Effector memory CD8-positive, alpha-beta T cell (primary cell): ENCODE data around the gene KLHL13.
"Not testable (repeated sequence)": the region's sequence is repeated elsewhere in the genome, so short reads cannot be mapped to it uniquely, and the experiment has no call there.

Experiments used
- ATAC-seq: fragments of 150-1000 bp; cut with Tn5 transposase; replicated peaks from 2 replicates; pipeline ENCODE4 v1.10.0; 2021; ENCODE audit warnings: mild to moderate bottlenecking, moderate library complexity
- DNase-seq, 3 experiments: peaks; one replicate each; pipeline ENCODE4 v3.0.0; 2021
- H3K27ac Mint-ChIP-seq, 2 donors: one replicate each; pipeline ENCODE4 v1.8.0; 2022; ENCODE audit warnings: mild to moderate bottlenecking in 2 of 2, mixed read lengths in 2 of 2, moderate library complexity in 2 of 2
- H3K27me3 Mint-ChIP-seq, 2 donors: one replicate each; pipeline ENCODE4 v1.8.0; 2022; ENCODE audit warnings: mixed read lengths in 2 of 2
- H3K36me3 Mint-ChIP-seq: one replicate; pipeline ENCODE4 v1.8.0; 2022; ENCODE audit warnings: mild to moderate bottlenecking, moderate library complexity, mixed read lengths; ENCODE audit not compliant: insufficient read depth
- H3K4me1 Mint-ChIP-seq, 2 donors: one replicate each; pipeline ENCODE4 v1.8.0; 2022; ENCODE audit warnings: low read depth in 2 of 2, mixed read lengths in 2 of 2
- H3K4me3 Mint-ChIP-seq, 2 donors: one replicate each; pipeline ENCODE4 v1.8.0; 2022; ENCODE audit warnings: mild to moderate bottlenecking in 2 of 2, mixed read lengths in 2 of 2, moderate library complexity in 2 of 2
- H3K9me3 Mint-ChIP-seq, 2 donors: one replicate each; pipeline ENCODE4 v1.8.0; 2022; ENCODE audit warnings: mixed read lengths in 2 of 2

The KLHL13 gene

GRCh38 chrX:118124243-118124642 lies 7.6 kb upstream of the KLHL13 start:
- not testable (repeated sequence) for H3K27me3 Mint-ChIP-seq, H3K36me3 Mint-ChIP-seq, ATAC-seq, H3K4me1 Mint-ChIP-seq, H3K9me3 Mint-ChIP-seq, DNase-seq, H3K27ac Mint-ChIP-seq, H3K4me3 Mint-ChIP-seq

- DNase-seq (no peak), ATAC-seq (no peak)
- Mint-ChIP-seq H3K4me3 (no peak overlapping the region), H3K27ac (no peak overlapping the region), H3K27me3 (peaks cover 20 to 32% of the 10 kb centered on the region in 2 donors), H3K36me3 (no peaks in the 10 kb centered on the region), H3K9me3 (peaks cover 0 to 2% of the 10 kb centered on the region in 2 donors), H3K4me1 (no peaks in the 10 kb centered on the region)
Measured at GRCh38 chrX:118117741-118118140, 1.1 kb upstream of the KLHL13 start.

GRCh38 chrX:118115953-118116712 lies 477 bp downstream of the KLHL13 start:
- H3K4me1 Mint-ChIP-seq, result no peaks in the 10 kb centered on the region
- H3K27ac Mint-ChIP-seq, result no peak overlapping the region
- peaks cover 18 to 32% of the 10 kb centered on the region in 2 donors for H3K27me3 Mint-ChIP-seq
- peak overlapping the region; percentile 57 to 60 for H3K4me3 Mint-ChIP-seq
- peaks cover 0 to 2% of the 10 kb centered on the region in 2 donors for H3K9me3 Mint-ChIP-seq
- DNase-seq, result no peak
- no peaks in the 10 kb centered on the region for H3K36me3 Mint-ChIP-seq
- ATAC-seq, result no peak

- no peak for DNase-seq
- no peak overlapping the region for H3K4me3 Mint-ChIP-seq
- no peak overlapping the region for H3K27ac Mint-ChIP-seq
- peaks cover 0 to 2% of the 10 kb centered on the region in 2 donors for H3K9me3 Mint-ChIP-seq
- peaks cover 15 to 32% of the 10 kb centered on the region in 2 donors for H3K27me3 Mint-ChIP-seq
- ATAC-seq, result no peak
- no peaks in the 10 kb centered on the region for H3K4me1 Mint-ChIP-seq
- H3K36me3 Mint-ChIP-seq, result no peaks in the 10 kb centered on the region
Measured at GRCh38 chrX:118114971-118115370, 1.6 kb downstream of the KLHL13 start.

- ATAC-seq (no peak), DNase-seq (no peak)
- Mint-ChIP-seq H3K4me1 (no peaks in the 10 kb centered on the region), H3K27ac (no peak overlapping the region), H3K9me3 (no peaks in the 10 kb centered on the region), H3K27me3 (peaks cover 0 to 9% of the 10 kb centered on the region in 2 donors), H3K36me3 (no peaks in the 10 kb centered on the region), H3K4me3 (no peak overlapping the region)
Measured at GRCh38 chrX:118109065-118109464, 7.5 kb downstream of the KLHL13 start.

GRCh38 chrX:118108304-118108703 lies 8.3 kb downstream of the KLHL13 start:
- no peak for DNase-seq
- H3K27ac Mint-ChIP-seq, result no peak overlapping the region
- H3K4me3 Mint-ChIP-seq, result no peak overlapping the region
- no peaks in the 10 kb centered on the region for H3K4me1 Mint-ChIP-seq
- no peaks in the 10 kb centered on the region for H3K9me3 Mint-ChIP-seq
- no peaks in the 10 kb centered on the region for H3K36me3 Mint-ChIP-seq
- no peak for ATAC-seq
- peaks cover 0 to 3% of the 10 kb centered on the region in 2 donors for H3K27me3 Mint-ChIP-seq

GRCh38 chrX:118100091-118100490 lies 16.5 kb downstream of the KLHL13 start:
- no peaks in the 10 kb centered on the region for H3K4me1 Mint-ChIP-seq
- no peak overlapping the region for H3K27ac Mint-ChIP-seq
- no peaks in the 10 kb centered on the region for H3K27me3 Mint-ChIP-seq
- H3K4me3 Mint-ChIP-seq, result no peak overlapping the region
- DNase-seq (no peak), ATAC-seq (no peak)
- peaks cover 0 to 4% of the 10 kb centered on the region in 2 donors for H3K9me3 Mint-ChIP-seq
- no peaks in the 10 kb centered on the region for H3K36me3 Mint-ChIP-seq

GRCh38 chrX:118088084-118088483 lies 28.5 kb downstream of the KLHL13 start:
- H3K36me3 Mint-ChIP-seq, result no peaks in the 10 kb centered on the region
- no peak overlapping the region for H3K27ac Mint-ChIP-seq
- H3K4me1 Mint-ChIP-seq, result no peaks in the 10 kb centered on the region
- DNase-seq (no peak), ATAC-seq (no peak)
- no peak overlapping the region for H3K4me3 Mint-ChIP-seq
- no peaks in the 10 kb centered on the region for H3K27me3 Mint-ChIP-seq
- H3K9me3 Mint-ChIP-seq, result peaks cover 2 to 7% of the 10 kb centered on the region in 2 donors

- no peaks in the 10 kb centered on the region for H3K4me1 Mint-ChIP-seq
- no peak for ATAC-seq
- H3K27me3 Mint-ChIP-seq, result no peaks in the 10 kb centered on the region
- H3K36me3 Mint-ChIP-seq, result peaks cover 5% of the 10 kb centered on the region
- peaks cover 0 to 3% of the 10 kb centered on the region in 2 donors for H3K9me3 Mint-ChIP-seq
- H3K27ac Mint-ChIP-seq, result no peak overlapping the region
- no peak overlapping the region for H3K4me3 Mint-ChIP-seq
- DNase-seq, result no peak
Measured at GRCh38 chrX:118074196-118074595, 42.4 kb downstream of the KLHL13 start.

GRCh38 chrX:118066867-118067515 lies 49.6 kb downstream of the KLHL13 start:
- Mint-ChIP-seq H3K27ac (no peak overlapping the region), H3K4me3 (no peak overlapping the region), H3K4me1 (no peaks in the 10 kb centered on the region), H3K27me3 (no peaks in the 10 kb centered on the region), H3K36me3 (no peaks in the 10 kb centered on the region), H3K9me3 (no peaks in the 10 kb centered on the region)
- no peak for DNase-seq
- no peak for ATAC-seq

GRCh38 chrX:118062817-118063615 lies 53.6 kb downstream of the KLHL13 start:
- Mint-ChIP-seq H3K4me3 (no peak overlapping the region), H3K27ac (no peak overlapping the region)

GRCh38 chrX:118062048-118062789 lies 54.4 kb downstream of the KLHL13 start:
- ATAC-seq, result no peak
- H3K36me3 Mint-ChIP-seq, result no peaks in the 10 kb centered on the region
- H3K4me1 Mint-ChIP-seq, result no peaks in the 10 kb centered on the region
- H3K27ac Mint-ChIP-seq, result no peak overlapping the region
- H3K9me3 Mint-ChIP-seq, result no peaks in the 10 kb centered on the region
- no peak overlapping the region for H3K4me3 Mint-ChIP-seq
- no peak for DNase-seq
- no peaks in the 10 kb centered on the region for H3K27me3 Mint-ChIP-seq

More at GRCh38 chrX:118062817-118063615, 53.6 kb downstream of the KLHL13 start:
- no peaks in the 10 kb centered on the region for H3K9me3 Mint-ChIP-seq
- ATAC-seq, result no peak
- no peaks in the 10 kb centered on the region for H3K36me3 Mint-ChIP-seq
- no peaks in the 10 kb centered on the region for H3K27me3 Mint-ChIP-seq
- H3K4me1 Mint-ChIP-seq, result no peaks in the 10 kb centered on the region
- DNase-seq, result no peak

GRCh38 chrX:118058924-118059323 lies 57.7 kb downstream of the KLHL13 start:
- no peak overlapping the region for H3K4me3 Mint-ChIP-seq
- no peaks in the 10 kb centered on the region for H3K36me3 Mint-ChIP-seq
- ATAC-seq, result no peak
- H3K9me3 Mint-ChIP-seq, result no peaks in the 10 kb centered on the region
- no peaks in the 10 kb centered on the region for H3K27me3 Mint-ChIP-seq
- no peaks in the 10 kb centered on the region for H3K4me1 Mint-ChIP-seq
- H3K27ac Mint-ChIP-seq, result no peak overlapping the region
- DNase-seq, result no peak
